Subcutaneous adipose tissue (tissue), 4 donors: ENCODE measurements around the gene SAT1. TPM values are rescaled to one million over a fixed set of nuclear protein-coding genes. Genes with fewer than 3 reads are reported as not detected.

ENCODE experiments used
- total RNA-seq, 4 donors: library from RNA; depleted of rRNA; stranded (reverse); fragments of >200 nt; gene quantifications; one replicate each; pipeline ENCODE4 v1.1.0, GENCODE V29; 2016
- TF ChIP-seq, protein P1 (sequence below): fragments of 450-650 bp; IDR thresholded peaks from one replicate; pipeline ENCODE4 v1.5.1; 2016; ENCODE audit warnings: low read depth, mild to moderate bottlenecking, control low read depth, antibody characterized with exemption, moderate library complexity

The SAT1 gene
- 1,000 to 10,000 TPM in 3 of 4 donors, 100 to 1,000 TPM in 1; 976 to 1,919 (median 1,082) TPM for total RNA-seq

DNA sequence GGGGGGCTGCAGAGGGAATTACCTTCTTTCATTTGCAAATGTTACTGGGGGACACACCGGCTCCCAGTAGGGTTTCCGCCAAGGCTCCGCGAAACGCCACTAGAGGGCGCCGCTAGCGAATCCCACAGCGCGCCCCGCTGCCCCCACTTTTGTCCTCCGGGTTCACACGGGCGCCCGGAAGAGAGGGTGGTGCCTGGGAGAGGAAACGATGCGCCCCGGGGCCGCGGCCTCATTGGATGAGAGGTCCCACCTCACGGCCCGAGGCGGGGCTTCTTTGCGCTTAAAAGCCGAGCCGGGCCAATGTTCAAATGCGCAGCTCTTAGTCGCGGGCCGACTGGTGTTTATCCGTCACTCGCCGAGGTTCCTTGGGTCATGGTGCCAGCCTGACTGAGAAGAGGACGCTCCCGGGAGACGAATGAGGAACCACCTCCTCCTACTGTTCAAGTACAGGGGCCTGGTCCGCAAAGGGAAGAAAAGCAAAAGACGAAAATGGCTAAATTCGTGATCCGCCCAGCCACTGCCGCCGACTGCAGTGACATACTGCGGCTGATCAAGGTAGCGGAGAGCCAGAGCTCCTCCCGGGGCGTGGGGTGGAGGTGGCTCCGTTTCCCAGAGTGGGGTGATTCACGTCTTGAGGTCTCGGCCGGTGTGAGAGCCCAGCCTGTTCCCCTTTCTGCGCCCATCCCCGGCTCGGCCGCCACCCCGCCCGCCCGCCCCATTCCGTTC, at the start of gene SAT1:
Gene SAT1 (plus strand): TSS at position 311 of the 726 bp plus-strand sequence. CDS start 179 bp downstream, at position 490.
- TF ChIP-seq, protein P1, sequence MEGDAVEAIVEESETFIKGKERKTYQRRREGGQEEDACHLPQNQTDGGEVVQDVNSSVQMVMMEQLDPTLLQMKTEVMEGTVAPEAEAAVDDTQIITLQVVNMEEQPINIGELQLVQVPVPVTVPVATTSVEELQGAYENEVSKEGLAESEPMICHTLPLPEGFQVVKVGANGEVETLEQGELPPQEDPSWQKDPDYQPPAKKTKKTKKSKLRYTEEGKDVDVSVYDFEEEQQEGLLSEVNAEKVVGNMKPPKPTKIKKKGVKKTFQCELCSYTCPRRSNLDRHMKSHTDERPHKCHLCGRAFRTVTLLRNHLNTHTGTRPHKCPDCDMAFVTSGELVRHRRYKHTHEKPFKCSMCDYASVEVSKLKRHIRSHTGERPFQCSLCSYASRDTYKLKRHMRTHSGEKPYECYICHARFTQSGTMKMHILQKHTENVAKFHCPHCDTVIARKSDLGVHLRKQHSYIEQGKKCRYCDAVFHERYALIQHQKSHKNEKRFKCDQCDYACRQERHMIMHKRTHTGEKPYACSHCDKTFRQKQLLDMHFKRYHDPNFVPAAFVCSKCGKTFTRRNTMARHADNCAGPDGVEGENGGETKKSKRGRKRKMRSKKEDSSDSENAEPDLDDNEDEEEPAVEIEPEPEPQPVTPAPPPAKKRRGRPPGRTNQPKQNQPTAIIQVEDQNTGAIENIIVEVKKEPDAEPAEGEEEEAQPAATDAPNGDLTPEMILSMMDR = no peak

DNA sequence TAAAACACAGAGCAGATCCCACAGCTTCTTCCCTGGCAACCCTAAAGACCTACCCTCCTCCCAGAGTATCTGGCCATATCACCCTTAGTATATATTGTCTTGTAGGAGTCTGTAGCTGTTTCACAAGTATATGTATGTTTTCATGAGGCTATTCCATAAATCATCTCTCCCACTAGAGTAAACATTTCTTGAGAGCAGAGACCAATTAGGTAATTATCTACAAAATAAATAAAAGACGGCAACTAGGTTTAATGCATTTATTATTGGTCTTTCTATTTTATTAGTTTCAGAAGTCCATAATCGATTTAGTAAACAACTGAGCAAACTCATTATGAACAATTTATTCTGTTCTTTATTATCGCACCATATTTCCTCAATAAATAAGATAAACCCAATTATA, 46.9 kb upstream of the SAT1 start:
- TF ChIP-seq, protein P1 = no peak

DNA sequence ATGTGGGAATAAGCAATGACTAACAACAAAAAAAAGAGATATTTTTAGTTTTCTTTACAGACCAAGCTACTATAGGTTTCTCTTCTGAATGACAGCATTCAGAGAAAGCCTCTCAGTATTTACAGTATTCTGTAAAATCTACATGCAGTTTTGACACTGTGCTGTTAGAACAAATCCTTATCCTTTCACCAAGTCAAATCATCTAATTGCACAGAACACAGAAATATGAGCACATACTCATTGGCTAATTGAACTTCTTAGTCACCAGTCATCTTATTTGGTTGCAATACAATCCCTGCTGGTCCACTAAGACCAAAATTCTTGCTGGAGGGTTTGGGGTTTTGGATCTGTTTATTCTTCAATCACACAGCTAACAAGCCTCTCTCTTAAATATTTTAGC, 45.6 kb upstream of the SAT1 start:
- TF ChIP-seq, protein P1 = no peak

DNA sequence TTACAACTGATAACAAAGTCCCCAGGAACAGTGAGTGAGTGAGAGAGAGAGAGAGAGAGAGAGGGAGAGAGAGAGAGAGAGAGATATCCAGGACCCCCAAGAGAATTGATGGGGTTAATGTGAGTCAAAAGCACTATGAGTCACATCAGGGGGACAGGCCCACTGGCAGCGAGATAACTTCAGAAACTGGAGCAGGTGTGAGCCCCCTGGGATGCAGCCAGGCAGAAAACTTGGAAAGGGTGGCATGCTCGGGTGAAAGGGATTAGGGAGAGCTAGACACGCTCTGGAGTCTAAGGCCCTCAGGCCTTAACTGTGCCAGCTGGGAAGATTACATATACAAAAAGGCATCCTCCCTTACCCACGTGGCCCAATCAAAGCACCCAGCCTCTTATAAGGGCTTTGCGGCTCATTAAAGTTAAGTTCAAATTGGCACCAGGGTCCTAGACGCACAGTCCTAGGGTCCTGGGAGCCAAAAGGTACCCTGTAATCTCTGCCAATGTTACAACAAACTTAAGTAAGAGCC, 40.7 kb upstream of the SAT1 start:
- TF ChIP-seq, protein P1 = no peak

DNA sequence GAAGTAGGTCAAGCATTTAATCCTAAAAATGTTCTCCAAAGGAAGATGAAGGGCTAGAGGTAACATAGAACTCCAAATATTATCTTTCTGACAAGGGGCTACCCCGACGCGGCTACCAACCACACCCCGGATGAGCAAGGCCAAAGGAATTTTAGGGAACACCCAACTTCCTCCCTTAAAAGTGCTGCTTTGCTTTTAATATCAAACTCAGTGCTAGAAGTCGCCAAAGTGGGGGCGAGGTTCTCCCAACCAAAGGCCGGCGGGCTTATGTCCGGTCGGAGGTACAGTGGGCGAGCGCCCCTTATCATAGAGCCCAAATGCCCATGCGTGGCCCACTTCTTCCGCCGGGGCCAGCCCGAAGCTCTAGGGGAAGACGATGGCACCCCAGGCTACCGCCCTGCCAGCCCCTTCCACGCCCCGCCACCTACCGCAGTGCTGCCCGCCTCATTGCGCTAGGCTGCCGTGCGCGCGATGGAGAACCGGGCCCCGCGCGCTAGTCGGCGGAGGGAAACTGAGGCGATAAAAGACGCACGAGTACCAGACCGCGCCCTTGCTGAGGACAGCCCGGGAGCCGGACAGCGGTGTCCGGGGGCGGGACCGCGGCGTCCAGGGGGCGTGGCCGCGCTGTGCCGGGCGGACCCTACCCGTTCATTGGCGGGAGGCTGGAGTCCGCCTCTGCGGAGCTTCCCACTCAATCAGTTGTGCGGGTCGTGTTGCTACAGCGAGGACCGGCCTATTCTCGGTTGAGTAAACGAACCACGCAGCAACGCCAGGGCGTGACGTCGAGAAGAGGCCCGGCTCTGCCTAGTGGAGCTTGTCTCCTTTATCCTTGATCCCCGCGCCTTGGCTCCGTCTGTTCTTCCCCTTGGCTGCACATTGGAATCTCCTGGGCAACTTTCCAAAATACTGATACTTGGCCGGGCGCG, 40.0 kb upstream of the SAT1 start, which contains the start of gene ACOT9:
Gene ACOT9 (minus strand): TSS at position 580 of the 926 bp plus-strand sequence. CDS start 132 bp downstream, at position 448.
- TF ChIP-seq, protein P1 = no peak

DNA sequence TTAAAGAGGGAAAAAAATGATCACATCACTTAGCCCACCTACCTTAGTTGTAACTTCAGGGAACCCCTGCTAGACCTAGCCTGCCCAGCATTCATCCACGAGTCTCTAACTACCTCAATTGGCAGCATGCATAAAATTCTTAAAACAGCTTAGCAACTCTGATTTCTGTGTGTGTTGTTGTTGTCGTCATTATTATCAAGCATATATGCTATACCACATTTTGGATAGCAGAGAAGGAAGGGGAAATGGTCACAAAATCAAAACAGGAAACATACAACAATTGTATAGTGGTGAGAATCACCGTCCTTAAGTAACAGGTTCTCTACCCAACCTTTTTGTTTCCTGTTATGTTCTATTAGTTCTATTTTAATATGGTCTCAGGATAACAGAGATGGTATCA, 37.2 kb upstream of the SAT1 start:
- TF ChIP-seq, protein P1 = no peak

DNA sequence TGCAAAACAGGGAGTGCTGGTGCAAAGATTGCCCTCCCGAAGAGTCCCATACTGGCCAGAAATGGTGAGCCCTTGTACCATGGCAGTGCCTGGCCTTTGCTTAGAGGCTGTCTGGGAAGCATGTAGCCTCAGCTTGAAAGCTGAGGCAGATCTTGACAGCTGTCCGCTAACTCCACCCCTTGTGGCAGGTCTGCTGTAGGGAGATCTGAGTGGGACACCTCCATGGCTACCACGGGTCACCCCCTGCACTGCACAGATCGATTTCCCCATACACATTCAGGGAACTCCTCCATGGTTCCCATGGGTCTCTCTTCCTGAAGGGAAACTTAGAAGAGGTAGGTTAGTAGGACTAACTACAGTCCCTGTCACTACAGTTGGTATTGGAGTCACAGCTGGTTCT, 33.8 kb upstream of the SAT1 start:
- TF ChIP-seq, protein P1 = no peak
